ENCODE measurements around the gene CROCC.

Gene CROCC

GRCh38 chr1:16973215-16973614 is 51.5 kb downstream of the CROCC start:
- TF ChIP-seq SIN3A (IDR thresholded peaks at IDR 0.05; ENCODE audit: borderline replicate concordance, insufficient read depth, low read length) = no peak
- TF ChIP-seq POLR2AphosphoS5 (IDR thresholded peaks at IDR 0.05; ENCODE audit: low read depth, low read length) = no peak
- no peak for TF ChIP-seq TAF1 (IDR thresholded peaks at IDR 0.05; ENCODE audit: borderline replicate concordance, insufficient read depth, low read length)
- no peak for TF ChIP-seq FOXP2 (optimal IDR thresholded peaks at IDR 0.05; ENCODE audit: borderline replicate concordance, extremely low read depth, extremely low read length, insufficient read depth)
- TF ChIP-seq, protein P1, sequence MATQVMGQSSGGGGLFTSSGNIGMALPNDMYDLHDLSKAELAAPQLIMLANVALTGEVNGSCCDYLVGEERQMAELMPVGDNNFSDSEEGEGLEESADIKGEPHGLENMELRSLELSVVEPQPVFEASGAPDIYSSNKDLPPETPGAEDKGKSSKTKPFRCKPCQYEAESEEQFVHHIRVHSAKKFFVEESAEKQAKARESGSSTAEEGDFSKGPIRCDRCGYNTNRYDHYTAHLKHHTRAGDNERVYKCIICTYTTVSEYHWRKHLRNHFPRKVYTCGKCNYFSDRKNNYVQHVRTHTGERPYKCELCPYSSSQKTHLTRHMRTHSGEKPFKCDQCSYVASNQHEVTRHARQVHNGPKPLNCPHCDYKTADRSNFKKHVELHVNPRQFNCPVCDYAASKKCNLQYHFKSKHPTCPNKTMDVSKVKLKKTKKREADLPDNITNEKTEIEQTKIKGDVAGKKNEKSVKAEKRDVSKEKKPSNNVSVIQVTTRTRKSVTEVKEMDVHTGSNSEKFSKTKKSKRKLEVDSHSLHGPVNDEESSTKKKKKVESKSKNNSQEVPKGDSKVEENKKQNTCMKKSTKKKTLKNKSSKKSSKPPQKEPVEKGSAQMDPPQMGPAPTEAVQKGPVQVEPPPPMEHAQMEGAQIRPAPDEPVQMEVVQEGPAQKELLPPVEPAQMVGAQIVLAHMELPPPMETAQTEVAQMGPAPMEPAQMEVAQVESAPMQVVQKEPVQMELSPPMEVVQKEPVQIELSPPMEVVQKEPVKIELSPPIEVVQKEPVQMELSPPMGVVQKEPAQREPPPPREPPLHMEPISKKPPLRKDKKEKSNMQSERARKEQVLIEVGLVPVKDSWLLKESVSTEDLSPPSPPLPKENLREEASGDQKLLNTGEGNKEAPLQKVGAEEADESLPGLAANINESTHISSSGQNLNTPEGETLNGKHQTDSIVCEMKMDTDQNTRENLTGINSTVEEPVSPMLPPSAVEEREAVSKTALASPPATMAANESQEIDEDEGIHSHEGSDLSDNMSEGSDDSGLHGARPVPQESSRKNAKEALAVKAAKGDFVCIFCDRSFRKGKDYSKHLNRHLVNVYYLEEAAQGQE (IDR thresholded peaks at IDR 0.05; ENCODE audit: insufficient read depth in 1 of 2, low read depth in 2 of 2, low read length in 2 of 2) = no peak

DNA sequence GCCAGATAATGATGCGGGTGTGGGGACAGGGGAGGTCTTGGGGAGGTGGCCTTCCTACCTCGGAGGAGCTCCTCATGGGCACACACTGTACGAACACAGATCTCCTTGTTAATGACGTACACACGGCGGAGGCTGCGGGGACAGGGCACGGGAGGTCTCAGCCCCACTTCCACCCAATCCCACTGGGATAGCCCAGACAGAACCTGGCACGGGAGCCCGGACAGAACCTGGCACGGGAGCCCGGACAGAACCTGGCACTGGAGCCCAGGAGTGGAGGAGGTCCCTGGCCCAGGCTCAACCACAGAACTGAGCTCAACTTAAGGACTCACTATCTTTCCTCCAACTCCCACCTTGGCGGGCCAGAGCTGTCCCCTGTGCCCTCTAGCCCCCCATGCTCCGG is 53.5 kb downstream of the CROCC start:
- 0 out of 2 replicates have a peak, but pooled peaks have one; percentile 32 for TF ChIP-seq POLR2AphosphoS5 (IDR thresholded peaks at IDR 0.05; ENCODE audit: low read depth, low read length)
- TF ChIP-seq SIN3A (IDR thresholded peaks at IDR 0.05; ENCODE audit: borderline replicate concordance, insufficient read depth, low read length) = no peak
- TF ChIP-seq, protein P1 (IDR thresholded peaks at IDR 0.05; ENCODE audit: insufficient read depth in 1 of 2, low read depth in 2 of 2, low read length in 2 of 2) = no peak
- TF ChIP-seq FOXP2 (optimal IDR thresholded peaks at IDR 0.05; ENCODE audit: borderline replicate concordance, extremely low read depth, extremely low read length, insufficient read depth) = no peak
- TF ChIP-seq TAF1 (IDR thresholded peaks at IDR 0.05; ENCODE audit: borderline replicate concordance, insufficient read depth, low read length) = no peak

DNA sequence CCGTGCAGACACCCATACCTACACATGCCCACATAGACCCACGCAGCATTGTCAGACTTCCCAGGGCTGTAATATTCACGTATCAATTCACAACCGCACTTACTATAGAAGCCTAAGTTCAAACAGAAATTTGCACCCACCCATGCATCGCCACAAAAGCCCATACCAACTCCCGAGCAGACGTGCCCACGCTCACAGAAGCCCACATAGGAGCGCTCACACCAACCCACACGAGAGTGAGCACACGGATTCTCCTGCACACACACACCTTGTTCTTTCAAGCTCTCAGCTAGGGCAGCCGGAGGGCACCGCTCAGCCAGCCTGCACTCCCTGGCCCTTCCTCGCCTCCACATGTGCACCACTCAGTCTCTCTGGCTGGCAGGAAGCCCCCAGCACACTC is 54.1 kb downstream of the CROCC start:
- TF ChIP-seq POLR2AphosphoS5 (IDR thresholded peaks at IDR 0.05; ENCODE audit: low read depth, low read length) (0 out of 2 replicates have a peak, but pooled peaks have one; percentile 3), FOXP2 (optimal IDR thresholded peaks at IDR 0.05; ENCODE audit: borderline replicate concordance, extremely low read depth, extremely low read length, insufficient read depth) (no peak)

GRCh38 chr1:16976966-16977365 is 55.2 kb downstream of the CROCC start:
- TF ChIP-seq TAF1 (IDR thresholded peaks at IDR 0.05; ENCODE audit: borderline replicate concordance, insufficient read depth, low read length) (no peak), FOXP2 (optimal IDR thresholded peaks at IDR 0.05; ENCODE audit: borderline replicate concordance, extremely low read depth, extremely low read length, insufficient read depth) (no peak), POLR2AphosphoS5 (IDR thresholded peaks at IDR 0.05; ENCODE audit: low read depth, low read length) (no peak)
- TF ChIP-seq, protein P1 (IDR thresholded peaks at IDR 0.05; ENCODE audit: insufficient read depth in 1 of 2, low read depth in 2 of 2, low read length in 2 of 2) = no peak

DNA sequence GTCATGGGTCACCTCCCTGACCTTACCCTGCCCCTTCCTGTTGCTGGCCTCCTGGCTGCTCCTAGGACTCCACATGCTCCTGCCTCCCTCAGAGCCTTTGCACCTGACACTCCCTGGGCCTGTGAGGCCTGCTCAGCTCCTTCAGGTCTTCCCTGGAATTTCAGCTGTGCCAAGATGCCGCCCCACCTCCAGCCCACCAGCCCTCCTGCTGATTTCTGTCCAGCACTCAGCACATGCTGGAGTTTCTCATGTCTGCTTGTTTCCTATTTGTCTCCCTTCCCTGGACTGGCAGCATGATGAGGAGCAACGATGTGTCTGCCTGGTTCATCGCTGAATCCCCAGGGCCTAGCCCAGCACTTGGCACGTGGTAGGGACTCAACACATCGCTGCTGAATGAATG is 55.6 kb downstream of the CROCC start:
- no peak for TF ChIP-seq FOXP2 (optimal IDR thresholded peaks at IDR 0.05; ENCODE audit: borderline replicate concordance, extremely low read depth, extremely low read length, insufficient read depth)

GRCh38 chr1:16978139-16978538 is 56.4 kb downstream of the CROCC start:
- TF ChIP-seq FOXP2 (optimal IDR thresholded peaks at IDR 0.05; ENCODE audit: borderline replicate concordance, extremely low read depth, extremely low read length, insufficient read depth) = no peak
- TF ChIP-seq POLR2AphosphoS5 (IDR thresholded peaks at IDR 0.05; ENCODE audit: low read depth, low read length) = no peak
- TF ChIP-seq SIN3A (IDR thresholded peaks at IDR 0.05; ENCODE audit: borderline replicate concordance, insufficient read depth, low read length) = no peak
- TF ChIP-seq TAF1 (IDR thresholded peaks at IDR 0.05; ENCODE audit: borderline replicate concordance, insufficient read depth, low read length) = no peak
- TF ChIP-seq, protein P1 (IDR thresholded peaks at IDR 0.05; ENCODE audit: insufficient read depth in 1 of 2, low read depth in 2 of 2, low read length in 2 of 2) = no peak

All from PFSK-1 (cell line).